Heart right ventricle (tissue), 16 donors: ENCODE measurements around the gene ANO4. TPM values are rescaled to one million over a fixed set of nuclear protein-coding genes. Genes with fewer than 3 reads are reported as not detected.

ENCODE experiments used
- ATAC-seq, 8 donors: fragments of 200-7000 bp; cut with Tn5 transposase; one replicate each; pipeline ENCODE4 v1.9.1; 2020; ENCODE audit warnings: mild to moderate bottlenecking in 8 of 8, moderate library complexity in 8 of 8, moderate number of reproducible peaks in 1 of 8
- DNase-seq, 2 donors: peaks; one replicate each; pipeline ENCODE4 v3.0.0-alpha.2; 2020
- H3K27ac ChIP-seq, 10 donors: fragments of 200-600 bp; sonication (generic) in 2 of 10; one replicate each; pipeline versions ENCODE4 v1.5.0 to v1.8.0; 2020 to 2022; ENCODE audit warnings: mild to moderate bottlenecking in 3 of 10
- H3K27me3 ChIP-seq, 7 donors: fragments of 200-600 bp; one replicate each; pipeline ENCODE4 v1.8.0; 2021 to 2022; ENCODE audit warnings: mild to moderate bottlenecking in 2 of 7
- H3K36me3 ChIP-seq, 9 donors: fragments of 200-600 bp; sonication (generic) in 1 of 9; one replicate each; pipeline versions ENCODE4 v1.5.0 to v1.8.0; 2020 to 2022; ENCODE audit warnings: mild to moderate bottlenecking in 2 of 9
- H3K4me1 ChIP-seq, 9 donors: fragments of 200-600 bp; sonication (generic) in 1 of 9; one replicate each; pipeline versions ENCODE4 v1.5.0 to v1.8.0; 2020 to 2022; ENCODE audit warnings: mild to moderate bottlenecking in 4 of 9
- H3K4me3 ChIP-seq, 10 donors: fragments of 200-600 bp; sonication (generic) in 2 of 10; one replicate each; pipeline versions ENCODE4 v1.5.0 to v1.8.0; 2020 to 2022; ENCODE audit warnings: mild to moderate bottlenecking in 7 of 10, moderate library complexity in 2 of 10
- H3K9me3 ChIP-seq, 11 donors: fragments of 200-600 bp in 10 of 11; sonication (generic) in 2 of 11; one replicate each; pipeline versions ENCODE4 v1.5.0 to v1.8.0; 2013 to 2022; ENCODE audit warnings: mild to moderate bottlenecking in 2 of 11, control low read depth in 1 of 11, moderate library complexity in 1 of 11
- WGBS, 2 donors: extraction: QIAGEN DNeasy Blood & Tissue Kit; methylation state at CpG; one replicate each; pipeline ENCODE4 v1.1.7; 2013; ENCODE audit warnings: inconsistent platforms in 1 of 2; 5-methylcytosine and 5-hydroxymethylcytosine counted together
- intact Hi-C, 10 donors: fragments of 100-400 bp; cut with DNase I; formaldehyde crosslinking; loops; one replicate each; pipeline versions ENCODE4 v1.11.1 to v1.14.2; 2022
- polyA plus RNA-seq, 2 donors: library from polyadenylated mRNA; stranded (reverse); fragments of 200-250 nt; gene quantifications; one replicate each; pipeline ENCODE4 v1.2.3, GENCODE V29; 2013
- total RNA-seq, 10 donors: library from RNA; stranded (reverse); fragmentation: NEBNext Ultra II Directional in 3 of 10; extraction: Animal tissue kit (Norgen Biotek cat#: 25700) in 3 of 10; gene quantifications; one replicate each; pipeline versions ENCODE4 v1.2.1 to v1.2.4, GENCODE V29; 2021 to 2023
- TF ChIP-seq, protein P1 (sequence below), 9 donors: fragments of 200-600 bp; sonication (generic) in 2 of 9; IDR thresholded peaks; one replicate each; pipeline versions ENCODE4 v1.5.0 to v1.8.0; 2021 to 2022; ENCODE audit warnings: antibody characterized with exemption in 9 of 9, mild to moderate bottlenecking in 5 of 9, moderate library complexity in 1 of 9
- donor health status: Arrhythmogenic right ventricular cardiomyopathy.
- donor health status: ischemic (EF 13 %, LVEDD 7.1; RV severe dilation, severe dysfunction).
- donor health status: healthy with polysubstance abuse.
- donor health status: DM: no; HTN: yes; CAD: no.
- donor health status: DM: no; HTN: no; CAD: no.
- donor health status: ischemic (EF 25% LVEDD 6.9; RV normal size, moderate dysfunction).
- donor health status: ischemic (EF 25% LVEDD 5.7; RV mildly dilated, moderate dysfunction).
- donor health status: healthy.
- donor health status: DM: yes; HTN: yes; CAD: no.
- donor health status: Ischemic cardiomyopathy.
- donor health status: ischemic (EF 35%, LVEDD 5.7; RV mildly dilated, moderate dysfunction).
- donor health status: nonischemic (EF 11% LVEDD 7.7; RV severe dilation, severe dysfunction).
- donor health status: DM: yes; HTN: yes; CAD: no.
- donor health status: PGD.
- donor health status: ischemic (EF 29% LVEDD 5.4; RV normal size, mild dysfunction).
- donor health status: nonischemic (EF 23%, LVEDD 6.1; RV moderate dilation, normal function).

ANO4 gene
- total and polyA plus RNA-seq, 12 donors = 0.08 to 0.45 (median 0.19) TPM; not detected in 5

DNA sequence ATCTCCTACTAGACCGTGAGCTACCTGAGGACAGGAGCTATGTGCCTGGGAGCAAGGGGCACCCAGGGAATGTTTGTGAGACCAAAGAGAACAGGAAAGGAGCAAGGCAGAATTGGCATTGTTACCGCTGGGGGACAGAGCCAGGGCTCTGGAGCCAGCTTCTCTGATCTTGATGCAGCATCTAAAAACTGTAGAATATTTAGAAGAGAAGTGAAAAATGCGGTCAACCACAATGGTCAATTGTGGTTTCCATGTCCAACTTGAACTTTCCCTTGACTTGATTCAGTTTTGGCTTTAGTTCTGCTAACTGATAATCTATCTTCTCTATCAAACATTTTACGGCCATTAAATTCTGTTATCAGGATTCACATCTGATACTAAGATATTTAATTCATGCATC is 201.2 kb downstream of the ANO4 start:
- 84 to 87% methylated on average over 4 of the region's 4 CpGs for WGBS, 2 donors

DNA sequence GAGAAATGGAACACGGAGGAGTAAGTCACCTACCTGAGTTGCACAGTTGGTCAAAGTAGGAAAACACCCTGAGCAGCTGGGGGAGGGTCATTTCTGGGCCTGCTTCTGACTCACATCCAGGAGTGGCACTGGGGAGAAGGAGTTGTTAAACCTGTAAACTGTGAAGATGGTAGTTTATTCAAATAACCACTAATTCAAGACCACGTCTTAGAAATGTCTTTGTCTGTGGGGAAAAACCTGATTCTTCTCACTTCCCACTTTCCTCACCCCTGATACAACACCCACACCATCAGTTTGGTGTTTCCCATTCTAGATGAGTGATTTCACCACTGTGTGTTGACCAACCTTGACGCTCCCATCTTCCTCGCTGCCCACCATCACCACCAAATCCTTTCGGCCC is 207.1 kb downstream of the ANO4 start:
- TF ChIP-seq, protein P1, sequence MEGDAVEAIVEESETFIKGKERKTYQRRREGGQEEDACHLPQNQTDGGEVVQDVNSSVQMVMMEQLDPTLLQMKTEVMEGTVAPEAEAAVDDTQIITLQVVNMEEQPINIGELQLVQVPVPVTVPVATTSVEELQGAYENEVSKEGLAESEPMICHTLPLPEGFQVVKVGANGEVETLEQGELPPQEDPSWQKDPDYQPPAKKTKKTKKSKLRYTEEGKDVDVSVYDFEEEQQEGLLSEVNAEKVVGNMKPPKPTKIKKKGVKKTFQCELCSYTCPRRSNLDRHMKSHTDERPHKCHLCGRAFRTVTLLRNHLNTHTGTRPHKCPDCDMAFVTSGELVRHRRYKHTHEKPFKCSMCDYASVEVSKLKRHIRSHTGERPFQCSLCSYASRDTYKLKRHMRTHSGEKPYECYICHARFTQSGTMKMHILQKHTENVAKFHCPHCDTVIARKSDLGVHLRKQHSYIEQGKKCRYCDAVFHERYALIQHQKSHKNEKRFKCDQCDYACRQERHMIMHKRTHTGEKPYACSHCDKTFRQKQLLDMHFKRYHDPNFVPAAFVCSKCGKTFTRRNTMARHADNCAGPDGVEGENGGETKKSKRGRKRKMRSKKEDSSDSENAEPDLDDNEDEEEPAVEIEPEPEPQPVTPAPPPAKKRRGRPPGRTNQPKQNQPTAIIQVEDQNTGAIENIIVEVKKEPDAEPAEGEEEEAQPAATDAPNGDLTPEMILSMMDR (IDR thresholded peaks at IDR 0.05) = no peak
- intact Hi-C loops = no loop called here
- H3K36me3 ChIP-seq = no peaks in the 10 kb centered on the region
- ATAC-seq (no peak), DNase-seq (no peak)
- H3K9me3 ChIP-seq = no peaks in the 10 kb centered on the region
- no peak overlapping the region for H3K27ac ChIP-seq
- H3K4me1 ChIP-seq = no peaks in the 10 kb centered on the region
- whole genome bisulfite sequencing, 2 donors = 87 to 91% methylated on average over 5 of the region's 5 CpGs
- no peak overlapping the region for H3K4me3 ChIP-seq
- H3K27me3 ChIP-seq = no peaks in the 10 kb centered on the region

More for the DNA sequence above, 201.2 kb downstream of the ANO4 start:
- Histone ChIP-seq H3K27ac (no peak overlapping the region), H3K36me3 (no peaks in the 10 kb centered on the region), H3K27me3 (no peaks in the 10 kb centered on the region), H3K4me3 (no peak overlapping the region), H3K4me1 (no peaks in the 10 kb centered on the region), H3K9me3 (no peaks in the 10 kb centered on the region)
- DNase-seq (no peak), ATAC-seq (no peak)
- TF ChIP-seq, protein P1 (IDR thresholded peaks at IDR 0.05) = no peak
- intact Hi-C loops = no loop called here

DNA sequence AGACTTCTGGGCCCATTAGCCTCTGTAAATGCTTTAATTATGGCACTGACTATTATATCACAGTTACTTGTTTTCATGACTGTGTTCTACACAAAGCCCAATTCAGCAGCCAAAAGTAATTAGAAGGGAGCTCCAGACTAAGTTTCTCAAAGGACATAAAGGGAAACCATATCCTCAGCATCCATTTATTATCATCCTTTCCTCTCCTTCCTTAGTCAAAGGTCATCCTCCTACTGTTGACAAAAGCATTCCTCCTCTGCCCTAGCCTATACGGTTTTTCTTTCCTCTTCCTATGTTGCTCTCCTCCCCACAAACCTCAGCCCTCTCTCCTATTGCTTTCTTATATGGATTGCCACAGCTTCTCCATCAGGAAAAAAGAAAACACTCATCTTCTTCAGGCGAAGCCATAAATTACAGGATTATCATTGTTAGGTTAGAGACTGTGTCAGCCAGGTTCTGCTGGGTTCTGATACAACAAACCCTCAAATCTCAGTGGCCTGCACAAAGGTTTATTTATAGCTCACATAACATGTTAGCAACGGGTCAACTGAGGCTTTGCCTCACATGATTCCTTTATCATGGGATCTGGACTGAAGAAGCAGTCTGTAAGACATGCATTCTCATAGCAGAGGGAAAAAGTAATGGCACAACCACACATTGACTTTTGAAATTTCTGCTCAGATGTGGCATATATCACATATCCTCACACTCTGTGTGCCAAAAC is 208.3 kb downstream of the ANO4 start:
- H3K4me1 ChIP-seq = no peaks in the 10 kb centered on the region
- intact Hi-C loops = no loop called here
- TF ChIP-seq, protein P1 (IDR thresholded peaks at IDR 0.05) = no peak

DNA sequence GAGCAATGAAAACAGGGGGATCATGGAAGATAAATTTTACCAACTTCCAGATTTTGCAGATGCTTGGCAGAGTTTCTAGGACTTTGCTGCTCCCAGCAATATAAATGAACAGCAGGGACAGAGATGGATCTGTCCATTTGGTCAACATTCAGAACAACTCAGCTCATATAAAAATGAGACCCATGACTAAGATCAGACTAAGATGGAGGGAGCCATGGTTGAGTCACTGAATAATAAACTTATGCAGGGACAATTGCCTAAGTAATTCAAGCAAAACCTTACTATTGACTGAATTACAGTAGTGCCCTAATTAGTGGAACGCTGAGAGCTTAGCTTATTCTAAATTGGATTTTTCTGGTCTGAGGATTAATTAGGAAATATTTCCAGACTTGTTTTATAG is 210.3 kb downstream of the ANO4 start:
- DNase-seq = no peak
- TF ChIP-seq, protein P1 (IDR thresholded peaks at IDR 0.05) = no peak
- H3K4me3 ChIP-seq = no peak overlapping the region
- no peak for ATAC-seq
- 83 to 89% methylated on average over 1 of the region's 1 CpG for WGBS, 2 donors
- no peak overlapping the region for H3K27ac ChIP-seq
- intact Hi-C loops = no loop called here
- H3K27me3 ChIP-seq = no peaks in the 10 kb centered on the region
- H3K9me3 ChIP-seq = peaks cover 0 to 22% (median 9%) of the 10 kb centered on the region in 11 donors
- no peaks in the 10 kb centered on the region for H3K4me1 ChIP-seq
- H3K36me3 ChIP-seq = no peaks in the 10 kb centered on the region

More for the DNA sequence above, 208.3 kb downstream of the ANO4 start:
- DNase-seq = no peak
- no peak for ATAC-seq
- no peaks in the 10 kb centered on the region for H3K27me3 ChIP-seq
- H3K9me3 ChIP-seq = peaks cover 0 to 2% (median 0%) of the 10 kb centered on the region in 11 donors
- WGBS, 2 donors = 35 to 44% methylated on average over 3 of the region's 3 CpGs
- no peaks in the 10 kb centered on the region for H3K36me3 ChIP-seq
- H3K4me3 ChIP-seq = no peak overlapping the region
- H3K27ac ChIP-seq = no peak overlapping the region
